Neural crest cell (in vitro differentiated cells): ENCODE data around the gene RELL1. TPM values are rescaled to one million over a fixed set of nuclear protein-coding genes. Genes with fewer than 3 reads are reported as not detected.

Experiments
- DNase-seq: peaks from one replicate; pipeline ENCODE4 v3.0.0; 2021; ENCODE audit warnings: low read depth, mixed read lengths, low spot score
- H3K27ac Mint-ChIP-seq: one replicate; pipeline ENCODE4 v1.8.0; 2021; ENCODE audit warnings: mild to moderate bottlenecking, mixed read lengths; ENCODE audit not compliant: unreplicated experiment
- H3K27me3 Mint-ChIP-seq: 2 replicates; pipeline ENCODE4 v1.8.0; 2021; ENCODE audit warnings: low read depth, mild to moderate bottlenecking, mixed read lengths
- H3K36me3 Mint-ChIP-seq: 2 replicates; pipeline ENCODE4 v1.8.0; 2021; ENCODE audit warnings: low read depth, mild to moderate bottlenecking, mixed read lengths
- H3K4me1 Mint-ChIP-seq: 2 replicates; pipeline ENCODE4 v1.8.0; 2021; ENCODE audit warnings: mixed read lengths
- H3K4me3 Mint-ChIP-seq: one replicate; pipeline ENCODE4 v1.8.0; 2021; ENCODE audit warnings: mild to moderate bottlenecking, mixed read lengths
- H3K9me3 Mint-ChIP-seq: 2 replicates; pipeline ENCODE4 v1.8.0; 2021; ENCODE audit warnings: mixed read lengths
- total RNA-seq: library from RNA; stranded (reverse); gene quantifications from 2 replicates; pipeline ENCODE4 v1.2.1, GENCODE V29; 2021
- TF ChIP-seq, protein P1 (sequence below): fragments of 200-600 bp; sonication (generic); conservative IDR thresholded peaks from 2 replicates; pipeline ENCODE4 v1.5.0; 2021; ENCODE audit warnings: antibody characterized with exemption, mild to moderate bottlenecking

Gene RELL1
- total RNA-seq, 1 donor from 2014 or later, result 30.3 TPM

- Mint-ChIP-seq H3K4me1 (no peaks in the 10 kb centered on the region), H3K36me3 (no peaks in the 10 kb centered on the region), H3K9me3 (peaks cover 6% of the 10 kb centered on the region), H3K27ac (no peak overlapping the region), H3K27me3 (no peaks in the 10 kb centered on the region), H3K4me3 (no peak overlapping the region)
- no peak for DNase-seq
- TF ChIP-seq, protein P1, sequence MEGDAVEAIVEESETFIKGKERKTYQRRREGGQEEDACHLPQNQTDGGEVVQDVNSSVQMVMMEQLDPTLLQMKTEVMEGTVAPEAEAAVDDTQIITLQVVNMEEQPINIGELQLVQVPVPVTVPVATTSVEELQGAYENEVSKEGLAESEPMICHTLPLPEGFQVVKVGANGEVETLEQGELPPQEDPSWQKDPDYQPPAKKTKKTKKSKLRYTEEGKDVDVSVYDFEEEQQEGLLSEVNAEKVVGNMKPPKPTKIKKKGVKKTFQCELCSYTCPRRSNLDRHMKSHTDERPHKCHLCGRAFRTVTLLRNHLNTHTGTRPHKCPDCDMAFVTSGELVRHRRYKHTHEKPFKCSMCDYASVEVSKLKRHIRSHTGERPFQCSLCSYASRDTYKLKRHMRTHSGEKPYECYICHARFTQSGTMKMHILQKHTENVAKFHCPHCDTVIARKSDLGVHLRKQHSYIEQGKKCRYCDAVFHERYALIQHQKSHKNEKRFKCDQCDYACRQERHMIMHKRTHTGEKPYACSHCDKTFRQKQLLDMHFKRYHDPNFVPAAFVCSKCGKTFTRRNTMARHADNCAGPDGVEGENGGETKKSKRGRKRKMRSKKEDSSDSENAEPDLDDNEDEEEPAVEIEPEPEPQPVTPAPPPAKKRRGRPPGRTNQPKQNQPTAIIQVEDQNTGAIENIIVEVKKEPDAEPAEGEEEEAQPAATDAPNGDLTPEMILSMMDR, result no peak
These were observed 19.9 kb upstream of the RELL1 start for GRCh38 chr4:37706032-37706431.

- Mint-ChIP-seq H3K4me1 (no peaks in the 10 kb centered on the region), H3K36me3 (no peaks in the 10 kb centered on the region), H3K9me3 (peaks cover 6% of the 10 kb centered on the region), H3K27ac (no peak overlapping the region), H3K4me3 (no peak overlapping the region), H3K27me3 (no peaks in the 10 kb centered on the region)
- no peak for DNase-seq
- TF ChIP-seq, protein P1, result no peak
These were observed 19.4 kb upstream of the RELL1 start for GRCh38 chr4:37705571-37705970.

- H3K9me3 Mint-ChIP-seq, result no peaks in the 10 kb centered on the region
- H3K36me3 Mint-ChIP-seq, result no peaks in the 10 kb centered on the region
- no peak overlapping the region for H3K27ac Mint-ChIP-seq
- H3K4me1 Mint-ChIP-seq, result peaks cover 7% of the 10 kb centered on the region
- TF ChIP-seq, protein P1, result no peak
- no peaks in the 10 kb centered on the region for H3K27me3 Mint-ChIP-seq
- H3K4me3 Mint-ChIP-seq, result no peak overlapping the region
- DNase-seq, result no peak
These were observed 13.8 kb upstream of the RELL1 start for GRCh38 chr4:37699868-37700481.

- Mint-ChIP-seq H3K4me3 (no peak overlapping the region), H3K9me3 (peaks cover 1% of the 10 kb centered on the region)
- TF ChIP-seq, protein P1, result no peak
These were observed 11.4 kb upstream of the RELL1 start for GRCh38 chr4:37697566-37697965.

GRCh38 chr4:37693450-37694190 is 7.4 kb upstream of the RELL1 start:
- no peak overlapping the region for H3K4me3 Mint-ChIP-seq
- no peak overlapping the region for H3K27ac Mint-ChIP-seq
- H3K9me3 Mint-ChIP-seq, result peaks cover 4% of the 10 kb centered on the region
- no peak for DNase-seq
- peaks cover 7% of the 10 kb centered on the region for H3K4me1 Mint-ChIP-seq
- no peaks in the 10 kb centered on the region for H3K27me3 Mint-ChIP-seq
- TF ChIP-seq, protein P1, result no peak
- H3K36me3 Mint-ChIP-seq, result no peaks in the 10 kb centered on the region

More at GRCh38 chr4:37697566-37697965, 11.4 kb upstream of the RELL1 start:
- H3K4me1 Mint-ChIP-seq, result peaks cover 7% of the 10 kb centered on the region
- no peaks in the 10 kb centered on the region for H3K27me3 Mint-ChIP-seq
- no peak for DNase-seq
- H3K36me3 Mint-ChIP-seq, result no peaks in the 10 kb centered on the region
- H3K27ac Mint-ChIP-seq, result no peak overlapping the region
